ENCODE results near the gene BCL2L11.
A peak's percentile ranks its signal among the peaks of the same experiment; 100 is the strongest.

The BCL2L11 gene

GRCh38 chr2:111145103-111145760, 24.5 kb downstream of the BCL2L11 start:
- DNase-seq = no peak

GRCh38 chr2:111145951-111146350, 25.2 kb downstream of the BCL2L11 start:
- DNase-seq = no peak

- no peak for DNase-seq
Observed at GRCh38 chr2:111148225-111148873, 27.6 kb downstream of the BCL2L11 start.

- DNase-seq = no peak
Observed at GRCh38 chr2:111148925-111149324, 28.2 kb downstream of the BCL2L11 start.

- no peak for DNase-seq
Observed at GRCh38 chr2:111149882-111150455, 29.3 kb downstream of the BCL2L11 start.

GRCh38 chr2:111154758-111155157, 34.0 kb downstream of the BCL2L11 start:
- DNase-seq = no peak

GRCh38 chr2:111155610-111156009, 34.9 kb downstream of the BCL2L11 start:
- DNase-seq = peak; percentile 9

- DNase-seq = no peak
Observed at GRCh38 chr2:111156529-111156928, 35.8 kb downstream of the BCL2L11 start.

- DNase-seq = peak; percentile 55
Observed at GRCh38 chr2:111157071-111157661, 36.5 kb downstream of the BCL2L11 start.

GRCh38 chr2:111157798-111158197, 37.1 kb downstream of the BCL2L11 start:
- peak; percentile 18 for DNase-seq

GRCh38 chr2:111159641-111160040, 38.9 kb downstream of the BCL2L11 start:
- no peak for DNase-seq

- no peak for DNase-seq
Observed at GRCh38 chr2:111160758-111161157, 40.0 kb downstream of the BCL2L11 start.

- no peak for DNase-seq
Observed at GRCh38 chr2:111161971-111162370, 41.3 kb downstream of the BCL2L11 start.

GRCh38 chr2:111162718-111163331, 42.1 kb downstream of the BCL2L11 start:
- no peak for DNase-seq

- DNase-seq = no peak
Observed at GRCh38 chr2:111164078-111164477, 43.4 kb downstream of the BCL2L11 start.

GRCh38 chr2:111165084-111165483, 44.4 kb downstream of the BCL2L11 start:
- no peak for DNase-seq

GRCh38 chr2:111166115-111166514, 45.4 kb downstream of the BCL2L11 start:
- no peak for DNase-seq

GRCh38 chr2:111167076-111167862, 46.6 kb downstream of the BCL2L11 start:
- no peak for DNase-seq

GRCh38 chr2:111167863-111168162, 47.1 kb downstream of the BCL2L11 start:
- no peak for DNase-seq

GRCh38 chr2:111168528-111169239, 48.0 kb downstream of the BCL2L11 start:
- DNase-seq = no peak

GRCh38 chr2:111169268-111169667, 48.6 kb downstream of the BCL2L11 start:
- DNase-seq = no peak

GRCh38 chr2:111169924-111170323, 49.2 kb downstream of the BCL2L11 start:
- DNase-seq = no peak

All from NCI-H526 treated with DMSO at 0.1 percent for 48 hours (cell line).